HL-60 (cell line): Measurements from ENCODE around the gene COLEC12.

ENCODE experiments used
- CTCF ChIP-seq: IDR thresholded peaks from one replicate; pipeline ENCODE4 v1.5.1; 2011; ENCODE audit warnings: low read length, control low read depth, inconsistent platforms; ENCODE audit not compliant: insufficient read depth
- GABPA ChIP-seq: IDR thresholded peaks from 2 replicates; pipeline ENCODE4 v1.6.1; 2012; ENCODE audit warnings: low read depth
- POLR2AphosphoS5 ChIP-seq: IDR thresholded peaks from 2 replicates; pipeline ENCODE4 v1.6.1; 2012; ENCODE audit warnings: low read depth
- REST ChIP-seq: IDR thresholded peaks from 2 replicates; pipeline ENCODE4 v1.6.1; 2012; ENCODE audit warnings: low read depth; ENCODE audit not compliant: insufficient replicate concordance

- TF ChIP-seq CTCF, result no peak
- no peak for TF ChIP-seq REST
- TF ChIP-seq GABPA, result no peak
- no peak for TF ChIP-seq POLR2AphosphoS5
Measured at GRCh38 chr18:452816-453215, 47.7 kb downstream of the COLEC12 start.
